GM12892 (cell line): ENCODE data around the gene TRPV5.

Experiments
- POLR2A ChIP-seq: IDR thresholded peaks from 2 replicates; pipeline ENCODE4 v1.6.1; 2011; ENCODE audit warnings: low read depth, low read length, control low read depth
- POLR2AphosphoS5 ChIP-seq: IDR thresholded peaks from 2 replicates; pipeline ENCODE4 v1.6.1; 2011; ENCODE audit warnings: low read depth, low read length, control low read depth
- TAF1 ChIP-seq: IDR thresholded peaks from 2 replicates; pipeline ENCODE4 v1.6.1; 2011; ENCODE audit warnings: low read depth, mild to moderate bottlenecking, control low read depth, low read length, borderline replicate concordance

DNA sequence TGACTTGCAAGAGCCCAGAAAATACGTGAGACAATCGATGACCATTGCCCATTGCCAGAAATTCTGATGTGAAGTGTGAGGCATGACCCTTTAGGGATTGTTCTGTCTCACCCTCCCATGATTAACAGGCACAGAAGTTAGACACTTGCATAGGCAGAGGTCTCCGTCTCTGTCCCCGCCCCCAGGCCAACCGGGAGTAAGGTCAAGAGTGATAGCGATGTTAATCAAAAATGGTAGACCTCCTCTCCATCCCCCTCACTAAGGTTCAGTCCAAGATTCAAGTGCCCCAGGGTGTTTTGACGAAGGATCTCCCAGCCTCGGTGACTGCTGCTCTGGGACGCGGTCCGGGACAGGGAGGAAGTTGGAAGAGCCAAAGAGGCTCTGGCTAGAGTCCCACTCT, 25.3 kb downstream of the TRPV5 start:
- TF ChIP-seq POLR2A = no peak
- no peak for TF ChIP-seq POLR2AphosphoS5
- no peak for TF ChIP-seq TAF1
